GM12878 (cell line): Measurements from ENCODE around the gene FGFBP1. TPM values are rescaled to one million over a fixed set of nuclear protein-coding genes. Genes with fewer than 3 reads are reported as not detected.

Experiments used
- ATAC-seq: fragments of 200-7000 bp; cut with Tn5 transposase; 3 replicates; pipeline ENCODE4 v1.9.1; 2020; ENCODE audit warnings: mild to moderate bottlenecking, moderate library complexity
- BruUV-seq: library from RNA; stranded (reverse); fragments of 400-500 nt; replicated peaks from 2 replicates; lab custom pipeline; 2021; lab: Mats Ljungman, UMichigan
- CTCF ChIA-PET: fragments of 300-600 bp; sonication (Branson Sonifier 250); formaldehyde crosslinking; extraction: SDS; loops from one replicate; lab custom pipeline; 2021; ENCODE audit warnings: inconsistent platforms; lab: Yijun Ruan, JAX
- POLR2A ChIA-PET: fragments of 350-600 bp; formaldehyde crosslinking; extraction: SDS; loops from one replicate; lab custom pipeline; 2021; ENCODE audit warnings: inconsistent platforms; lab: Charles Lee
- RAD21 ChIA-PET: fragments of 300-600 bp; sonication (Branson Sonifier 250); formaldehyde crosslinking; loops from one replicate; lab custom pipeline; 2023; ENCODE audit warnings: antibody characterized with exemption; ENCODE audit not compliant: unreplicated experiment; lab: Charles Lee
- SMC1A ChIA-PET: fragments of 300-600 bp; sonication (Branson Sonifier 250); formaldehyde crosslinking; loops from one replicate; lab custom pipeline; 2023; ENCODE audit not compliant: unreplicated experiment, uncharacterized antibody; lab: Charles Lee
- DNase-seq: peaks from one replicate; pipeline ENCODE4 v3.0.0-alpha.2; 2011; ENCODE audit warnings: low read depth, low spot score
- FAIRE-seq: peaks from 3 replicates; lab custom pipeline; 2011; peaks lifted over from hg19 to GRCh38; lab: Jason Lieb, UNC
- H2AFZ ChIP-seq: 2 replicates; pipeline ENCODE4 v1.6.0; 2011; ENCODE audit warnings: low read depth, low read length, control low read depth; ENCODE audit not compliant: control insufficient read depth
- H3K27ac ChIP-seq: 2 replicates; pipeline ENCODE4 v1.5.1; 2011; ENCODE audit warnings: control low read depth; ENCODE audit not compliant: control insufficient read depth, insufficient read depth
- H3K27me3 ChIP-seq, 2 experiments: replicated peaks in 1 of 2; 2 replicates each; pipeline versions ENCODE4 v1.6.0 to v1.6.1; 2011; ENCODE audit warnings: low read length in 1 of 2; ENCODE audit not compliant: control insufficient read depth in 2 of 2, insufficient read depth in 2 of 2
- H3K36me3 ChIP-seq, 2 experiments: 2 replicates each; pipeline ENCODE4 v1.5.1; 2011; ENCODE audit warnings: low read length in 1 of 2; ENCODE audit not compliant: control insufficient read depth in 2 of 2, insufficient read depth in 2 of 2
- H3K4me1 ChIP-seq: 2 replicates; pipeline ENCODE4 v1.6.1; 2011; ENCODE audit warnings: mild to moderate bottlenecking, low read length, moderate library complexity, mixed read lengths; ENCODE audit not compliant: control insufficient read depth, insufficient read depth
- H3K4me2 ChIP-seq: 2 replicates; pipeline ENCODE4 v1.6.0; 2011; ENCODE audit warnings: control low read depth; ENCODE audit not compliant: control insufficient read depth, insufficient read depth
- H3K4me3 ChIP-seq: fragments of 200-600 bp; sonication (generic); 2 replicates; pipeline ENCODE4 v1.5.1; 2016
- H3K79me2 ChIP-seq: 2 replicates; pipeline ENCODE4 v1.6.0; 2011; ENCODE audit warnings: low read length; ENCODE audit not compliant: control insufficient read depth, insufficient read depth
- H3K9ac ChIP-seq: 2 replicates; pipeline ENCODE4 v1.8.0; 2011; ENCODE audit warnings: low read length, control low read depth, mixed read lengths; ENCODE audit not compliant: control insufficient read depth, insufficient read depth
- H3K9me3 ChIP-seq: replicated peaks from 3 replicates; pipeline ENCODE4 v1.5.1; 2011; ENCODE audit warnings: mild to moderate bottlenecking, low read length; ENCODE audit not compliant: control insufficient read depth, insufficient read depth
- H4K20me1 ChIP-seq: 2 replicates; pipeline ENCODE4 v1.6.0; 2011; ENCODE audit not compliant: control insufficient read depth, insufficient read depth
- ATF2 ChIP-seq: IDR thresholded peaks from 2 replicates; pipeline ENCODE4 v1.6.1; 2012; ENCODE audit warnings: low read length, inconsistent platforms
- CEBPZ ChIP-seq: fragments of 150-350 bp; IDR thresholded peaks from 2 replicates; pipeline ENCODE4 v1.6.1; 2016; ENCODE audit warnings: low read depth, low read length
- CREM ChIP-seq: IDR thresholded peaks from 2 replicates; pipeline ENCODE4 v1.6.1; 2014; ENCODE audit warnings: antibody characterized with exemption, low read depth
- EED ChIP-seq: sonication (generic); IDR thresholded peaks from 2 replicates; pipeline ENCODE4 v1.6.1; 2016; ENCODE audit warnings: antibody characterized with exemption, low read depth
- MTA2 ChIP-seq: fragments of 450-650 bp; IDR thresholded peaks from 2 replicates; pipeline ENCODE4 v1.6.1; 2016; ENCODE audit warnings: low read depth, mild to moderate bottlenecking, moderate library complexity
- NKRF ChIP-seq: fragments of 450-650 bp; conservative IDR thresholded peaks from 2 replicates; pipeline ENCODE4 v1.6.1; 2017; ENCODE audit warnings: mild to moderate bottlenecking, moderate library complexity
- NR2F1 ChIP-seq: fragments of 450-650 bp; conservative IDR thresholded peaks from 2 replicates; pipeline ENCODE4 v1.6.1; 2017; ENCODE audit warnings: mild to moderate bottlenecking
- RCOR1 ChIP-seq: conservative IDR thresholded peaks from 2 replicates; pipeline ENCODE4 v1.6.1; 2012; ENCODE audit warnings: low read depth, low read length, improper control_type of control experiment
- RELA ChIP-seq: fragments of 450-650 bp; IDR thresholded peaks from 2 replicates; pipeline ENCODE4 v1.8.0; 2014; ENCODE audit warnings: borderline replicate concordance; ENCODE audit not compliant: partially characterized antibody
- TCF7 ChIP-seq: IDR thresholded peaks from 2 replicates; pipeline ENCODE4 v1.6.1; 2014; ENCODE audit warnings: antibody characterized with exemption, borderline replicate concordance
- ZNF24 ChIP-seq: fragments of 450-650 bp; IDR thresholded peaks from 2 replicates; pipeline ENCODE4 v1.6.1; 2017; ENCODE audit warnings: antibody characterized with exemption, mild to moderate bottlenecking
- WGBS: methylation state at CpG from one replicate; pipeline ENCODE4 v1.1.6; 2016; ENCODE audit warnings: low lambda C conversion rate; ENCODE audit not compliant: insufficient replicate concordance, insufficient coverage; ENCODE audit errors: missing lambda C conversion rate; 5-methylcytosine and 5-hydroxymethylcytosine counted together
- in situ Hi-C: fragments of 300-500 bp; cut with MboI; formaldehyde crosslinking; loops from 9 replicates; pipeline ENCODE4 v1.14.3; 2018; ENCODE audit warnings: mixed read lengths
- intact Hi-C: fragments of 100-400 bp; cut with micrococcal nuclease; formaldehyde crosslinking; loops from one replicate; pipeline ENCODE4 v1.14.2; 2022; ENCODE audit not compliant: unreplicated experiment
- polyA plus RNA-seq, 11 experiments: library from polyadenylated mRNA; depleted of rRNA in 4 of 11; unstranded in 6 of 11; stranded (reverse) in 5 of 11; fragments of >200 nt; fragmentation: Nextera tagmentation in 4 of 11; fragmentation: Illumina TruSeq in 1 of 11; extraction: Ambion mirVana in 4 of 11; extraction: Trizol in 1 of 11; gene quantifications; 1 replicate in 1 of 11; 2 replicates in 10 of 11; pipeline versions ENCODE4 v1.2.1 to v1.2.3, GENCODE V29; 2011 to 2016; ENCODE audit warnings: inconsistent platforms in 2 of 11, missing spikeins in 2 of 11, low read depth in 1 of 11
- total RNA-seq, 4 experiments: library from RNA; depleted of rRNA in 3 of 4; stranded (reverse); fragments of >200 nt in 3 of 4; fragmentation: Illumina TruSeq in 1 of 4; extraction: Trizol in 1 of 4; gene quantifications; 2 replicates each; pipeline versions ENCODE4 v1.2.1 to v1.2.3, GENCODE V29; 2013 to 2021

Gene FGFBP1
- total and polyA plus RNA-seq, 10 of the 15 experiments (the other 5 are each of a cell fraction or from before 2014, with no cell fraction given), result 0.09 to 0.11 (median 0.09) TPM; not detected in 7

- in situ Hi-C loops, result no loop called here
- WGBS, result 73% methylated on average over 9 of the region's 9 CpGs
- no peak for ATAC-seq
Observed at GRCh38 chr4:15948826-15949225, 10.3 kb upstream of the FGFBP1 start.

More at GRCh38 chr4:15948826-15949225, 10.3 kb upstream of the FGFBP1 start:
- Histone ChIP-seq H3K9ac (no peak overlapping the region), H3K27me3 (no peaks in the 10 kb centered on the region), H3K4me2 (no peak overlapping the region), H3K79me2 (no peaks in the 10 kb centered on the region), H4K20me1 (no peaks in the 10 kb centered on the region), H3K4me1 (no peaks in the 10 kb centered on the region), H3K36me3 (no peaks in the 10 kb centered on the region), H3K27ac (no peak overlapping the region), H3K9me3 (no peaks in the 10 kb centered on the region; the same call in 2 of the 3 replicates), H3K4me3 (no peak overlapping the region), H2AFZ (no peak overlapping the region)
- intact Hi-C loops, result no loop called here
- ChIA-PET SMC1A (interaction anchor here (0.7 to 1.6 kb wide), 3 partner anchors 23 to 143 kb away, joined by 3 to 4 read pairs (median 4); no protein-coding TSS in a partner anchor), POLR2A (no interaction called here), RAD21 (no interaction called here), CTCF (interaction anchor here (0.8 to 2.4 kb wide), 2 partner anchors 66 to 78 kb away, joined by 3 to 6 read pairs; no protein-coding TSS in a partner anchor)
- no peak for DNase-seq
- no peak for TF ChIP-seq CEBPZ
- no peak for TF ChIP-seq CREM
- no peak for TF ChIP-seq ATF2
- TF ChIP-seq RCOR1, result no peak
- TF ChIP-seq EED, result no peak
- no peak for TF ChIP-seq RELA
- TF ChIP-seq MTA2, result no peak
- no peak for TF ChIP-seq NR2F1
- TF ChIP-seq NKRF, result no peak
- TF ChIP-seq TCF7, result no peak
- TF ChIP-seq ZNF24, result no peak
- FAIRE-seq, result no peak
- BruUV-seq, result no TSS peak
